ENCODE data around the gene ERI2. TPM values are rescaled to one million over a fixed set of nuclear protein-coding genes. Genes with fewer than 3 reads are reported as not detected.

The ERI2 gene
- total and polyA plus RNA-seq, 4 donors: 5.9 to 29.7 (median 10.9) TPM

- H3K4me3 ChIP-seq: no peak overlapping the region
- no peak for ATAC-seq (ENCODE audit: insufficient read depth, low FRiP score)
- H3K9me3 ChIP-seq (ENCODE audit: control insufficient read depth in 4 of 4, insufficient read depth in 3 of 4, low read length in 3 of 4): no peaks in the 10 kb centered on the region
- H3K9ac ChIP-seq (ENCODE audit: insufficient read depth in 1 of 2, low read length in 2 of 2): no peak overlapping the region
- 41 to 70% methylated on average over 3 of the region's 3 CpGs for WGBS, 2 donors
- peak overlapping the region; percentile 88 to 92 for H3K27ac ChIP-seq (ENCODE audit: low read depth in 1 of 2, low read length in 1 of 2)
- no peak for DNase-seq
- peaks cover 8 to 30% (median 13%) of the 10 kb centered on the region in 5 donors for H3K4me1 ChIP-seq (ENCODE audit: control insufficient read depth in 5 of 5, insufficient read depth in 5 of 5, low read length in 5 of 5)
- no peaks in the 10 kb centered on the region for H3K27me3 ChIP-seq (ENCODE audit: control insufficient read depth in 3 of 3, insufficient read depth in 3 of 3, low read length in 2 of 3)
- peaks cover 2 to 13% (median 8%) of the 10 kb centered on the region in 4 donors for H3K36me3 ChIP-seq (ENCODE audit: control insufficient read depth in 4 of 4, insufficient read depth in 4 of 4, low read length in 4 of 4)
- no peak for TF ChIP-seq CTCF (IDR thresholded peaks at IDR 0.05; ENCODE audit: control extremely low read depth, extremely low read depth)
Measured at GRCh38 chr16:20850981-20851380, 44.7 kb upstream of the ERI2 start.

GRCh38 chr16:20849589-20850390, 43.5 kb upstream of the ERI2 start:
- peaks cover 6 to 30% (median 13%) of the 10 kb centered on the region in 5 donors for H3K4me1 ChIP-seq (ENCODE audit: control insufficient read depth in 5 of 5, insufficient read depth in 5 of 5, low read length in 5 of 5)
- ATAC-seq (ENCODE audit: insufficient read depth, low FRiP score) (peak; percentile 53), DNase-seq (peak; percentile 74 to 80 (median 78))
- peak overlapping the region in 1 of 2 donors; percentile 47 for H3K9ac ChIP-seq (ENCODE audit: insufficient read depth in 1 of 2, low read length in 2 of 2)
- peaks cover 0 to 16% (median 2%) of the 10 kb centered on the region in 4 donors for H3K36me3 ChIP-seq (ENCODE audit: control insufficient read depth in 4 of 4, insufficient read depth in 4 of 4, low read length in 4 of 4)
- H3K9me3 ChIP-seq (ENCODE audit: control insufficient read depth in 4 of 4, insufficient read depth in 3 of 4, low read length in 3 of 4): no peaks in the 10 kb centered on the region
- no peaks in the 10 kb centered on the region for H3K27me3 ChIP-seq (ENCODE audit: control insufficient read depth in 3 of 3, insufficient read depth in 3 of 3, low read length in 2 of 3)
- peak overlapping the region in 1 of 2 donors; percentile 39 for H3K27ac ChIP-seq (ENCODE audit: low read depth in 1 of 2, low read length in 1 of 2)
- peak; percentile 98 for TF ChIP-seq CTCF (IDR thresholded peaks at IDR 0.05; ENCODE audit: control extremely low read depth, extremely low read depth)
- H3K4me3 ChIP-seq: no peak overlapping the region
- 27 to 33% methylated on average over 6 of the region's 6 CpGs for WGBS, 2 donors

- WGBS, 2 donors: 41 to 91% methylated on average over 2 of the region's 2 CpGs
- Histone ChIP-seq H3K36me3 (ENCODE audit: control insufficient read depth in 4 of 4, insufficient read depth in 4 of 4, low read length in 4 of 4) (peaks cover 0 to 20% (median 5%) of the 10 kb centered on the region in 4 donors), H3K4me1 (ENCODE audit: control insufficient read depth in 5 of 5, insufficient read depth in 5 of 5, low read length in 5 of 5) (peaks cover 3 to 19% (median 6%) of the 10 kb centered on the region in 5 donors), H3K9me3 (ENCODE audit: control insufficient read depth in 4 of 4, insufficient read depth in 3 of 4, low read length in 3 of 4) (no peaks in the 10 kb centered on the region), H3K27ac (ENCODE audit: low read depth in 1 of 2, low read length in 1 of 2) (no peak overlapping the region), H3K27me3 (ENCODE audit: control insufficient read depth in 3 of 3, insufficient read depth in 3 of 3, low read length in 2 of 3) (no peaks in the 10 kb centered on the region), H3K9ac (ENCODE audit: insufficient read depth in 1 of 2, low read length in 2 of 2) (no peak overlapping the region), H3K4me3 (no peak overlapping the region)
- TF ChIP-seq CTCF (IDR thresholded peaks at IDR 0.05; ENCODE audit: control extremely low read depth, extremely low read depth): no peak
- ATAC-seq (ENCODE audit: insufficient read depth, low FRiP score): no peak
- DNase-seq: no peak
Measured at GRCh38 chr16:20847550-20847949, 41.3 kb upstream of the ERI2 start.

Measured in lung (tissue), 12 donors.